H1 (cell line): ENCODE measurements around the gene AZI2.

Experiments used
- CHD2 ChIP-seq: IDR thresholded peaks from 2 replicates; pipeline ENCODE4 v1.6.1; 2012; ENCODE audit warnings: low read length, improper control_type of control experiment
- EZH2 ChIP-seq: fragments of 200-600 bp; sonication (generic); IDR thresholded peaks from 2 replicates; pipeline ENCODE4 v1.7.1; 2012; ENCODE audit warnings: low read depth, mild to moderate bottlenecking, moderate library complexity, low read length, inconsistent platforms; ENCODE audit not compliant: severe bottlenecking
- JUND ChIP-seq: IDR thresholded peaks from 2 replicates; pipeline ENCODE4 v1.6.1; 2011; ENCODE audit warnings: mild to moderate bottlenecking, improper control_type of control experiment, low read length
- POLR2A ChIP-seq, 2 experiments: IDR thresholded peaks; 1 replicate in 1 of 2; 2 replicates in 1 of 2; pipeline ENCODE4 v1.6.1; 2011; ENCODE audit warnings: low read depth in 2 of 2, low read length in 2 of 2, mild to moderate bottlenecking in 2 of 2; ENCODE audit errors: control extremely low read depth in 1 of 2
- POLR2AphosphoS5 ChIP-seq: IDR thresholded peaks from 2 replicates; pipeline ENCODE4 v1.6.1; 2011; ENCODE audit warnings: low read depth, low read length
- USF2 ChIP-seq: IDR thresholded peaks from 2 replicates; pipeline ENCODE4 v1.6.1; 2011; ENCODE audit warnings: low read length, improper control_type of control experiment
- YY1 ChIP-seq: IDR thresholded peaks from 2 replicates; pipeline ENCODE4 v1.6.1; 2011; ENCODE audit warnings: low read depth, mild to moderate bottlenecking, low read length
- ZNF274 ChIP-seq: IDR thresholded peaks from 2 replicates; pipeline ENCODE4 v1.7.0; 2012; ENCODE audit warnings: low read length, borderline replicate concordance; ENCODE audit errors: extremely low read depth
- TF ChIP-seq, protein P1 (sequence below), 3 experiments: IDR thresholded peaks; 1 replicate in 2 of 3; 2 replicates in 1 of 3; pipeline versions ENCODE4 v1.5.1 to v1.6.1; 2011; ENCODE audit warnings: low read length in 3 of 3, mild to moderate bottlenecking in 3 of 3, inconsistent platforms in 2 of 3, low read depth in 1 of 3, moderate library complexity in 1 of 3; ENCODE audit not compliant: insufficient read depth in 1 of 3; ENCODE audit errors: control extremely low read depth in 1 of 3

GRCh38 chr3:28280781-28281180 lies 67.8 kb downstream of the AZI2 start:
- no peak for TF ChIP-seq USF2
- TF ChIP-seq ZNF274 = no peak
- TF ChIP-seq, protein P1, sequence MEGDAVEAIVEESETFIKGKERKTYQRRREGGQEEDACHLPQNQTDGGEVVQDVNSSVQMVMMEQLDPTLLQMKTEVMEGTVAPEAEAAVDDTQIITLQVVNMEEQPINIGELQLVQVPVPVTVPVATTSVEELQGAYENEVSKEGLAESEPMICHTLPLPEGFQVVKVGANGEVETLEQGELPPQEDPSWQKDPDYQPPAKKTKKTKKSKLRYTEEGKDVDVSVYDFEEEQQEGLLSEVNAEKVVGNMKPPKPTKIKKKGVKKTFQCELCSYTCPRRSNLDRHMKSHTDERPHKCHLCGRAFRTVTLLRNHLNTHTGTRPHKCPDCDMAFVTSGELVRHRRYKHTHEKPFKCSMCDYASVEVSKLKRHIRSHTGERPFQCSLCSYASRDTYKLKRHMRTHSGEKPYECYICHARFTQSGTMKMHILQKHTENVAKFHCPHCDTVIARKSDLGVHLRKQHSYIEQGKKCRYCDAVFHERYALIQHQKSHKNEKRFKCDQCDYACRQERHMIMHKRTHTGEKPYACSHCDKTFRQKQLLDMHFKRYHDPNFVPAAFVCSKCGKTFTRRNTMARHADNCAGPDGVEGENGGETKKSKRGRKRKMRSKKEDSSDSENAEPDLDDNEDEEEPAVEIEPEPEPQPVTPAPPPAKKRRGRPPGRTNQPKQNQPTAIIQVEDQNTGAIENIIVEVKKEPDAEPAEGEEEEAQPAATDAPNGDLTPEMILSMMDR (IDR thresholded peaks at IDR 0.05; ENCODE audit: control extremely low read depth in 1 of 3, insufficient read depth in 1 of 3, low read depth in 1 of 3, low read length in 3 of 3) = no peak
- TF ChIP-seq CHD2 = no peak
- TF ChIP-seq EZH2 = no peak
- no peak for TF ChIP-seq JUND
- TF ChIP-seq POLR2A (IDR thresholded peaks at IDR 0.05; ENCODE audit: control extremely low read depth in 1 of 2, low read depth in 2 of 2, low read length in 2 of 2) = no peak
- no peak for TF ChIP-seq YY1
- no peak for TF ChIP-seq POLR2AphosphoS5
